Measurements from ENCODE around the gene TATDN2. TPM values are rescaled to one million over a fixed set of nuclear protein-coding genes. Genes with fewer than 3 reads are reported as not detected.

Gene TATDN2
- total RNA-seq, 5 donors from 2014 or later (not counting 1 experiment from before 2014, with no cell fraction given): 58.9 to 82.3 (median 79.9) TPM

DNA sequence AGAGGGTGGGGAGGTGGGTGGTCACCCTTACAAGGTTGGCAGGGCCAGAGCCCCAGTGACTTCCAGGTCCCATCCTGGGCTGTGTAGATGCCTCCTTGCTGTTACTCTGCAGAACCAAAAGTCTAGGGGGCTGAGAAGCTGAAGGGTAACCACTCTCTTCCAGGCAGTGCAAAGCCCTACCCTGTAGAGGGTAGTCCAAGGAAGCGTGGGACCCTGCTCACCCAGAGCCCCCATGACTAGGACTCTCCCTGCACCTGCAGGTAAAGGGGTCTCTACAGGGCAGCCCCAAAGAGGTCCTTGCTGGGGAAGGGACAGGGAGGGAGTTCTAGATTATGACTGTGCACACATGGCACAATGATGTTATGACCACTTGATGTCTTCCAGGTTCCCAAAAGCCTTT, 30.2 kb downstream of the TATDN2 start:
- H3K9me3 ChIP-seq: no peaks in the 10 kb centered on the region
- peaks cover 12 to 18% of the 10 kb centered on the region in 2 experiments for H3K4me1 ChIP-seq (ENCODE audit: control insufficient read depth in 1 of 2, extremely low read depth in 1 of 2, insufficient read depth in 2 of 2, low read length in 2 of 2)
- no peak overlapping the region for H3K4me3 ChIP-seq (ENCODE audit: control insufficient read depth in 1 of 2, extremely low read depth in 1 of 2, low read length in 1 of 2)
- H3K27ac Mint-ChIP-seq: no peak overlapping the region
- CTCF ChIA-PET: interaction anchor here in 1 of 2 donors (0.6 kb wide), 1 partner anchor 156 kb away, joined by 4 read pairs; no protein-coding TSS in a partner anchor
- peaks cover 50% of the 10 kb centered on the region for H3K36me3 Mint-ChIP-seq
- H3K9me3 Mint-ChIP-seq: no peaks in the 10 kb centered on the region
- DNase-seq: no peak
- H3K36me3 ChIP-seq (ENCODE audit: control insufficient read depth in 2 of 2, extremely low read depth in 1 of 2, insufficient read depth in 1 of 2, low read length in 1 of 2): peaks cover 18 to 76% of the 10 kb centered on the region in 2 donors
- no peak overlapping the region for H3K4me3 Mint-ChIP-seq
- no peak for ATAC-seq (replicated peaks in 1 of 4)
- peaks cover 20 to 36% (median 32%) of the 10 kb centered on the region in 3 donors for H3K4me1 Mint-ChIP-seq
- POLR2A ChIA-PET: no interaction called here
- no peaks in the 10 kb centered on the region for H3K27me3 Mint-ChIP-seq
- no CpG with 5 or more reads among the region's 1 CpG for WGBS (ENCODE audit: insufficient coverage)
- no peaks in the 10 kb centered on the region for H3K27me3 ChIP-seq (replicated peaks in 1 of 2; ENCODE audit: control insufficient read depth in 2 of 2, extremely low read depth in 1 of 2, insufficient read depth in 2 of 2, low read length in 1 of 2)
- H3K27ac ChIP-seq (ENCODE audit: low read length): no peak overlapping the region

DNA sequence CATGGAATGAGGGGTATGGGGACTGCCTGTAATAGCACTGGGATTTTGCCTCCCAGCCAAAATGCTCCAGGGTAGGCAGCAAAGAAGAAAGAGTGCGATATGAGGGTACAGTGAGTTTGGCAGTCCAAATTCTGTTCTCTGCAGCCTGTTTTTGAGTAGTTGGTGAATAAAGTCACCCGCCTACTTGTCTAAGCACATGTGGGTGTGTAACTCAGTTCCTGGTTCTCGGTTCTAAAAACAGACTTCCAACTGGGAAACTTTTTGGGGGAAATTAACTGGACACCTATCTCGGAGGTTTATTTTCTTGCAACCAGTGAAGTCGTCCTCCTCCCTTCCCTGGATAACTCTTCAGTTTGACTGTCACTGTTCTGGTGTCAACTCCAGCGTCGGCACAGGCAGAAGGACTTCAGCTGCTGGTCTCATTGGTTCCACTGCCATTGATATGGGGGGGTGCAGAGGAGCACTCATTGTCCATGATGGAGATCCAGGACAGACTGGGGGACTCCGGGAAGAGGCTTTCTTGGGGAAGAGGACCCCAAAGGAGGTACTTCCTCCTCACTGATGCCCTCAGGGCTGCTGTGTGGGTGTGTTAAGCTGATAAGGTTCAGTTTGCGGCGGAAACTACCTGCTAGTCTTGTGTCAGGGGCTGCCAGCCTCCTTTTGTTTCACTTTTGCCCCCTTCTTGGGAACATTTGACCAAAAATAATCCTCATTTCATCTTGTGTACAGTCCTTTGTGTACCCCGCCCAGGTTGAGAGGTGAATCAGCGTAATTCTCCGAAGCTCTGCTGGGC, 31.3 kb downstream of the TATDN2 start:
- Mint-ChIP-seq H3K4me3 (no peak overlapping the region), H3K36me3 (peaks cover 46% of the 10 kb centered on the region), H3K4me1 (peaks cover 20 to 37% (median 33%) of the 10 kb centered on the region in 3 donors), H3K27me3 (no peaks in the 10 kb centered on the region), H3K9me3 (no peaks in the 10 kb centered on the region), H3K27ac (peak overlapping the region in 1 of 2 donors; percentile 80)
- Histone ChIP-seq H3K36me3 (ENCODE audit: control insufficient read depth in 2 of 2, extremely low read depth in 1 of 2, insufficient read depth in 1 of 2, low read length in 1 of 2) (peaks cover 21 to 73% of the 10 kb centered on the region in 2 donors), H3K27me3 (replicated peaks in 1 of 2; ENCODE audit: control insufficient read depth in 2 of 2, extremely low read depth in 1 of 2, insufficient read depth in 2 of 2, low read length in 1 of 2) (no peaks in the 10 kb centered on the region), H3K4me1 (ENCODE audit: control insufficient read depth in 1 of 2, extremely low read depth in 1 of 2, insufficient read depth in 2 of 2, low read length in 2 of 2) (peaks cover 5 to 24% of the 10 kb centered on the region in 2 experiments), H3K27ac (ENCODE audit: low read length) (no peak overlapping the region), H3K9me3 (no peaks in the 10 kb centered on the region), H3K4me3 (ENCODE audit: control insufficient read depth in 1 of 2, extremely low read depth in 1 of 2, low read length in 1 of 2) (no peak overlapping the region)
- ChIA-PET POLR2A (interaction anchor here in 1 of 2 donors (0.6 kb wide), 1 partner anchor 739 kb away, joined by 4 read pairs; no protein-coding TSS in a partner anchor), CTCF (interaction anchor here (0.6 to 1.2 kb wide), 2 partner anchors 16 to 157 kb away, joined by 3 to 4 read pairs; no protein-coding TSS in a partner anchor)
- WGBS (ENCODE audit: insufficient coverage): 91% methylated on average over 6 of the region's 13 CpGs
- no peak for DNase-seq
- no peak for ATAC-seq (replicated peaks in 1 of 4)

DNA sequence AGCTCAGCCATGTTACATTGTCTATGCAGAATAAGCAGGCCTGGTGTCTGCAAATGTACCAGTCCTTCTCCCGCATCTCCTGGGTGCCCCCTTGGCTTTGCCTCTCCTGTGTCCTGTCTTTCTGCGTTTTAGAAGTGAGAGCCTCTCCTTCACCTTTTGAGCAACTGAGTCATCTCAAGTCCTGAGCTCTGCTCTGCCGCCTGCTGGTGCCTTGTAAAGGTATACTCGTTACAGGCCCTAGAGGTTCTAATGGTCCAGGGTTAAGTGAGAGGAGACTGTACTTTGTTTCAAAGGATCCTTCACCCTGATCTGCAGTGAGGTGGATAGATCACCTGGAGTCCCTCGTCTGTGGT, 31.9 kb downstream of the TATDN2 start:
- no peaks in the 10 kb centered on the region for H3K27me3 ChIP-seq (replicated peaks in 1 of 2; ENCODE audit: control insufficient read depth in 2 of 2, extremely low read depth in 1 of 2, insufficient read depth in 2 of 2, low read length in 1 of 2)
- H3K4me1 Mint-ChIP-seq: peaks cover 22 to 40% (median 37%) of the 10 kb centered on the region in 3 donors
- H3K36me3 ChIP-seq (ENCODE audit: control insufficient read depth in 2 of 2, extremely low read depth in 1 of 2, insufficient read depth in 1 of 2, low read length in 1 of 2): peaks cover 21 to 73% of the 10 kb centered on the region in 2 donors
- DNase-seq (peak in 1 of 35 experiments; percentile 23), ATAC-seq (replicated peaks in 1 of 4) (peak in 1 of 4 experiments; percentile 39)
- H3K27ac Mint-ChIP-seq: peak overlapping the region in 1 of 2 donors; percentile 80
- ChIA-PET CTCF (interaction anchor here in 1 of 2 donors (1.2 kb wide), 1 partner anchor 16 kb away, joined by 3 read pairs; no protein-coding TSS in a partner anchor), POLR2A (interaction anchor here in 1 of 2 donors (0.6 kb wide), 1 partner anchor 740 kb away, joined by 4 read pairs; no protein-coding TSS in a partner anchor)
- no peak overlapping the region for H3K4me3 Mint-ChIP-seq
- H3K36me3 Mint-ChIP-seq: peaks cover 45% of the 10 kb centered on the region
- no peaks in the 10 kb centered on the region for H3K27me3 Mint-ChIP-seq
- H3K9me3 Mint-ChIP-seq: no peaks in the 10 kb centered on the region
- H3K9me3 ChIP-seq: no peaks in the 10 kb centered on the region
- 100% methylated on average over 1 of the region's 5 CpGs for WGBS (ENCODE audit: insufficient coverage)
- H3K4me3 ChIP-seq (ENCODE audit: control insufficient read depth in 1 of 2, extremely low read depth in 1 of 2, low read length in 1 of 2): no peak overlapping the region
- no peak overlapping the region for H3K27ac ChIP-seq (ENCODE audit: low read length)
- H3K4me1 ChIP-seq (ENCODE audit: control insufficient read depth in 1 of 2, extremely low read depth in 1 of 2, insufficient read depth in 2 of 2, low read length in 2 of 2): peaks cover 3 to 29% of the 10 kb centered on the region in 2 experiments

DNA sequence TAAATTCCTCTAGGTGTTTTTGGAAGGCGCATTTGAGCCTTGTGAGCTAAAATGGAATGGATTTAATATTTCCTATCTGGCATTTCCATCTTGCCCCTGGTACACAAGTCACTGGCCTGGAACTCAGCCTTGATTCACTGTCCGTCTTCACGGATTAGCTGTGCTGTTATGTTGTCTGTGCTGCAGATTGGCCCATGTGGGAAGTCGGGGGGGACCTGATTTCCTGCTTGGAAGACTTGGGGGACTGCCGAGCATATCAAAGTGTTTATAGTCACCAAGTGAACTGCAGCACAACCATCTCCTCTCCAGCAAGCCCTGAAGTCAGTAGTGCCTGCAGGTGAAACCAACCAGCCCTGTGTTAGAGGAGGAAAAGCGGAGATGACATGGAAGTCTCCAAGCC, 32.3 kb downstream of the TATDN2 start:
- Histone ChIP-seq H3K36me3 (ENCODE audit: control insufficient read depth in 2 of 2, extremely low read depth in 1 of 2, insufficient read depth in 1 of 2, low read length in 1 of 2) (peaks cover 21 to 73% of the 10 kb centered on the region in 2 donors), H3K27me3 (replicated peaks in 1 of 2; ENCODE audit: control insufficient read depth in 2 of 2, extremely low read depth in 1 of 2, insufficient read depth in 2 of 2, low read length in 1 of 2) (no peaks in the 10 kb centered on the region), H3K27ac (ENCODE audit: low read length) (no peak overlapping the region), H3K4me3 (ENCODE audit: control insufficient read depth in 1 of 2, extremely low read depth in 1 of 2, low read length in 1 of 2) (no peak overlapping the region), H3K9me3 (no peaks in the 10 kb centered on the region), H3K4me1 (ENCODE audit: control insufficient read depth in 1 of 2, extremely low read depth in 1 of 2, insufficient read depth in 2 of 2, low read length in 2 of 2) (peaks cover 3 to 29% of the 10 kb centered on the region in 2 experiments)
- H3K9me3 Mint-ChIP-seq: no peaks in the 10 kb centered on the region
- peaks cover 42% of the 10 kb centered on the region for H3K36me3 Mint-ChIP-seq
- no peaks in the 10 kb centered on the region for H3K27me3 Mint-ChIP-seq
- no CpG with 5 or more reads among the region's 6 CpGs for WGBS (ENCODE audit: insufficient coverage)
- POLR2A ChIA-PET: no interaction called here
- no peak for DNase-seq
- peaks cover 22 to 39% (median 37%) of the 10 kb centered on the region in 3 donors for H3K4me1 Mint-ChIP-seq
- CTCF ChIA-PET: no interaction called here
- peak overlapping the region in 1 of 2 donors; percentile 36 for H3K27ac Mint-ChIP-seq
- H3K4me3 Mint-ChIP-seq: no peak overlapping the region
- no peak for ATAC-seq (replicated peaks in 1 of 4)

DNA sequence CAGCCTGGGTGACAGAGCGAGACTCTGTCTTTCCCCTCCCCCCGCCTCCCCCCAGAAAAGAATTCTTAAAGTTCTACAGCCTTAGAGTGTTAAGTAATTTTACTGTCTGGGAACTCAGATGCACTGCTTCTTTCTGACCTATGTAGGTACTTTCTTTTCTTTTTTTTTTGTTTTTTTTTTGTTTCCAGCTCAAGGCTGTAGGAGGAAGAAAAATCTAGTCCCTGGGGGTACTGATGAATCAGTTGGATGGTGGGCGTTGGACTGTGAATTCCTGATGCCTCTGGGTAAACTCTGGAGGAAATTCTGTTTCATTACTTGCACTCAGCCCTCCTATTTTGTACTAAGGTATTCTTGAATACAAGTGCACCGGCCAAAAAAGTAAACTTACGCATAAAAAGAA, 33.7 kb downstream of the TATDN2 start:
- peaks cover 3 to 22% of the 10 kb centered on the region in 2 experiments for H3K4me1 ChIP-seq (ENCODE audit: control insufficient read depth in 1 of 2, extremely low read depth in 1 of 2, insufficient read depth in 2 of 2, low read length in 2 of 2)
- Mint-ChIP-seq H3K36me3 (peaks cover 37% of the 10 kb centered on the region), H3K4me3 (no peak overlapping the region), H3K27me3 (no peaks in the 10 kb centered on the region), H3K27ac (peak overlapping the region; percentile 36 to 73), H3K4me1 (peaks cover 22 to 38% (median 37%) of the 10 kb centered on the region in 3 donors), H3K9me3 (no peaks in the 10 kb centered on the region)
- no peak overlapping the region for H3K4me3 ChIP-seq (ENCODE audit: control insufficient read depth in 1 of 2, extremely low read depth in 1 of 2, low read length in 1 of 2)
- no peak overlapping the region for H3K27ac ChIP-seq (ENCODE audit: low read length)
- ATAC-seq (replicated peaks in 1 of 4): no peak
- no CpG with 5 or more reads among the region's 5 CpGs for WGBS (ENCODE audit: insufficient coverage)
- DNase-seq: no peak
- peaks cover 17 to 65% of the 10 kb centered on the region in 2 donors for H3K36me3 ChIP-seq (ENCODE audit: control insufficient read depth in 2 of 2, extremely low read depth in 1 of 2, insufficient read depth in 1 of 2, low read length in 1 of 2)
- ChIA-PET CTCF (interaction anchor here in 1 of 2 donors (0.7 kb wide), 1 partner anchor 11 kb away, joined by 3 read pairs; no protein-coding TSS in a partner anchor), POLR2A (interaction anchor here in 1 of 2 donors (0.6 kb wide), 1 partner anchor 17 kb away, joined by 3 read pairs; no protein-coding TSS in a partner anchor)
- no peaks in the 10 kb centered on the region for H3K27me3 ChIP-seq (replicated peaks in 1 of 2; ENCODE audit: control insufficient read depth in 2 of 2, extremely low read depth in 1 of 2, insufficient read depth in 2 of 2, low read length in 1 of 2)
- H3K9me3 ChIP-seq: no peaks in the 10 kb centered on the region

DNA sequence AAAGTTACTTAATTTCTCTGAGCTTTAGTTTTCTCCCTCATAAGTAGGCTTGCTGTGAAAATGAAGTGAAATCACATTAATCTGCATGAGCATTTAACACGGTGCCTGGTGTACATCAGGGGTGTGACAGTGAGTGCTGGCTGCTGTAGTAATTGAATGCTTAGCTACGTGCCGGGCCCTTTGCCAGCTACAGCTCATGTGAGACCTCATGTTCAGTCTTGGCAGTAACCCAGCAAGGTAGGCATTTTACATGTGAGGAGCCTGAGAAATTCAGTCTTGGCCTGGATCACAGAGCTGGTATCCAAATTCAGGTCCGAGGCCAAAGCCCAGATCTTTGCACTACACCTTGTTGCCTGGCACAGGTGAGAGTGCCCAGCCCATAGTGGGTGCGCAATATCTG, 35.4 kb downstream of the TATDN2 start:
- ATAC-seq (replicated peaks in 1 of 4) (no peak), DNase-seq (no peak)
- ChIA-PET POLR2A (interaction anchor here in 1 of 2 donors (0.6 kb wide), 1 partner anchor 23 kb away, joined by 3 read pairs; no protein-coding TSS in a partner anchor), CTCF (interaction anchor here in 1 of 2 donors (0.6 to 0.7 kb wide), 2 partner anchors 37 to 273 kb away, joined by 3 read pairs; partner anchors contain the start of gene SEC13)
- Histone ChIP-seq H3K27me3 (replicated peaks in 1 of 2; ENCODE audit: control insufficient read depth in 2 of 2, extremely low read depth in 1 of 2, insufficient read depth in 2 of 2, low read length in 1 of 2) (no peaks in the 10 kb centered on the region), H3K36me3 (ENCODE audit: control insufficient read depth in 2 of 2, extremely low read depth in 1 of 2, insufficient read depth in 1 of 2, low read length in 1 of 2) (peaks cover 14 to 57% of the 10 kb centered on the region in 2 donors), H3K4me3 (ENCODE audit: control insufficient read depth in 1 of 2, extremely low read depth in 1 of 2, low read length in 1 of 2) (no peak overlapping the region), H3K4me1 (ENCODE audit: control insufficient read depth in 1 of 2, extremely low read depth in 1 of 2, insufficient read depth in 2 of 2, low read length in 2 of 2) (peaks cover 3 to 18% of the 10 kb centered on the region in 2 experiments), H3K27ac (ENCODE audit: low read length) (no peak overlapping the region), H3K9me3 (no peaks in the 10 kb centered on the region)
- WGBS (ENCODE audit: insufficient coverage): 98% methylated on average over 5 of the region's 5 CpGs
- peaks cover 22 to 36% (median 29%) of the 10 kb centered on the region in 3 donors for H3K4me1 Mint-ChIP-seq
- no peak overlapping the region for H3K4me3 Mint-ChIP-seq
- H3K9me3 Mint-ChIP-seq: no peaks in the 10 kb centered on the region
- H3K36me3 Mint-ChIP-seq: peaks cover 29% of the 10 kb centered on the region
- H3K27ac Mint-ChIP-seq: peak overlapping the region; percentile 52 to 77
- H3K27me3 Mint-ChIP-seq: no peaks in the 10 kb centered on the region

All from T-cell (primary cell).